Measurements from ENCODE around the gene ZNF611.
"Not testable (repeated sequence)": the region's sequence is repeated elsewhere in the genome, so short reads cannot be mapped to it uniquely, and the experiment has no call there.

ZNF611 gene

GRCh38 chr19:52749780-52750179, 14.9 kb upstream of the ZNF611 start:
- no CpG with 5 or more reads among the region's 4 CpGs for WGBS (ENCODE audit: extremely low coverage, insufficient coverage, insufficient read length)
- no peak overlapping the region for H3K4ac ChIP-seq (ENCODE audit: low read depth, low read length)
- peak in 1 of 2 donors; percentile 64 for DNase-seq
- peak overlapping the region; percentile 62 for H4K8ac ChIP-seq (ENCODE audit: low read depth, low read length)
- H2AFZ ChIP-seq (ENCODE audit: insufficient read depth, low read length, poor library complexity) = no peak overlapping the region
- H3K79me2 ChIP-seq (ENCODE audit: control insufficient read depth, insufficient read depth, low read length, poor library complexity) = no peaks in the 10 kb centered on the region
- peak overlapping the region; percentile 18 for H4K91ac ChIP-seq (ENCODE audit: low read depth, low read length)
- H3K4me2 ChIP-seq (ENCODE audit: low read length) = no peak overlapping the region
- no peaks in the 10 kb centered on the region for H3K36me3 ChIP-seq (ENCODE audit: control insufficient read depth in 1 of 2, insufficient read depth in 2 of 2, low read length in 2 of 2)
- H3K14ac ChIP-seq (ENCODE audit: low read length) = no peak overlapping the region
- H3K4me3 ChIP-seq (ENCODE audit: low read depth, low read length) = no peak overlapping the region
- peaks cover under 1% of the 10 kb centered on the region for H3K9me3 ChIP-seq (ENCODE audit: insufficient read depth, low read depth, low read length)
- no peak overlapping the region for H2AK5ac ChIP-seq (ENCODE audit: low read length)
- no peak overlapping the region for H2BK120ac ChIP-seq (ENCODE audit: insufficient read depth, low read length, poor library complexity)
- H3K18ac ChIP-seq (ENCODE audit: low read length) = no peak overlapping the region
- no peak overlapping the region for H3K23ac ChIP-seq (ENCODE audit: low read length)
- peaks cover 4% of the 10 kb centered on the region for H3K79me1 ChIP-seq (ENCODE audit: low read length)
- peak overlapping the region; percentile 43 for H3K27ac ChIP-seq (ENCODE audit: low read depth, low read length)
- H3K27me3 ChIP-seq (ENCODE audit: insufficient read depth, low read length) = no peaks in the 10 kb centered on the region
- no peak overlapping the region for H3K9ac ChIP-seq (ENCODE audit: low read length)
- no peak overlapping the region for H2BK12ac ChIP-seq (ENCODE audit: low read length)
- H2BK5ac ChIP-seq (ENCODE audit: low read depth, low read length, poor library complexity) = no peak overlapping the region
- H4K12ac ChIP-seq (ENCODE audit: low read depth, low read length) = no peak overlapping the region
- H3K4me1 ChIP-seq (ENCODE audit: control insufficient read depth in 1 of 2, insufficient read depth in 2 of 2, low read length in 2 of 2) = peaks cover 2 to 11% of the 10 kb centered on the region in 2 experiments

- Histone ChIP-seq H4K91ac (ENCODE audit: low read depth, low read length) (no peak overlapping the region), H3K36me3 (ENCODE audit: control insufficient read depth in 1 of 2, insufficient read depth in 2 of 2, low read length in 2 of 2) (no peaks in the 10 kb centered on the region), H2AK5ac (ENCODE audit: low read length) (no peak overlapping the region), H4K8ac (ENCODE audit: low read depth, low read length) (peak overlapping the region; percentile 13), H3K18ac (ENCODE audit: low read length) (no peak overlapping the region), H2BK5ac (ENCODE audit: low read depth, low read length, poor library complexity) (no peak overlapping the region), H3K4ac (ENCODE audit: low read depth, low read length) (no peak overlapping the region), H3K27me3 (ENCODE audit: insufficient read depth, low read length) (no peaks in the 10 kb centered on the region), H3K9ac (ENCODE audit: low read length) (no peak overlapping the region), H3K4me3 (ENCODE audit: low read depth, low read length) (no peak overlapping the region), H3K27ac (ENCODE audit: low read depth, low read length) (no peak overlapping the region), H4K12ac (ENCODE audit: low read depth, low read length) (no peak overlapping the region), H3K4me1 (ENCODE audit: control insufficient read depth in 1 of 2, insufficient read depth in 2 of 2, low read length in 2 of 2) (peaks cover 2 to 11% of the 10 kb centered on the region in 2 experiments), H3K23ac (ENCODE audit: low read length) (no peak overlapping the region), H3K14ac (ENCODE audit: low read length) (no peak overlapping the region), H3K79me2 (ENCODE audit: control insufficient read depth, insufficient read depth, low read length, poor library complexity) (no peaks in the 10 kb centered on the region), H3K79me1 (ENCODE audit: low read length) (peaks cover 7% of the 10 kb centered on the region), H2BK12ac (ENCODE audit: low read length) (peak overlapping the region; percentile 54), H2BK120ac (ENCODE audit: insufficient read depth, low read length, poor library complexity) (no peak overlapping the region), H3K4me2 (ENCODE audit: low read length) (no peak overlapping the region), H3K9me3 (ENCODE audit: insufficient read depth, low read depth, low read length) (no peaks in the 10 kb centered on the region), H2AFZ (ENCODE audit: insufficient read depth, low read length, poor library complexity) (no peak overlapping the region)
- peak in 1 of 2 donors; percentile 69 for DNase-seq
- no CpG with 5 or more reads among the region's 8 CpGs for WGBS (ENCODE audit: extremely low coverage, insufficient coverage, insufficient read length)
These were observed 13.6 kb upstream of the ZNF611 start for GRCh38 chr19:52748336-52748950.

DNA sequence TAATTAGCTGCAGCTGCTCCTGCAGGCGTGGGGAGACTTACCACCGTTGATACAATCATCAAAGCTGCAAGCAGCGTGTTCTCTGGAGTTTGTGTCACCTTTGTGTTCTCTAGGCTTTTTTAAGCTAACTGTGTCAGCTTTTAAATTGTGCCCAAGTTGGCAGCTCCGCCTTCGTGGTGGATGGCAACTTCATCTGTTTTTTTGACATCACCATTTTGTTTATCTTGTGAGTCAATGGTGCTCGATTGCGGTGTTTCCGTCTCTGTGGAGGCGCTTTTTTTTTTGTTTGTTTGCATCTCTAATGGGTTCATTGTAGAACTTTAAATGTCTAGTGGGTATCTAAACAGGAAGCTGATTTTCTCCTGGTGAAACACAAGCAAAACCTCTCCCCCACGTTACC, 11.1 kb upstream of the ZNF611 start:
- H4K8ac ChIP-seq (ENCODE audit: low read depth, low read length); H3K4me3 ChIP-seq (ENCODE audit: low read depth, low read length); H2BK120ac ChIP-seq (ENCODE audit: insufficient read depth, low read length, poor library complexity); H4K12ac ChIP-seq (ENCODE audit: low read depth, low read length); H3K27me3 ChIP-seq (ENCODE audit: insufficient read depth, low read length); DNase-seq; H3K18ac ChIP-seq (ENCODE audit: low read length); H3K9me3 ChIP-seq (ENCODE audit: insufficient read depth, low read depth, low read length); H3K14ac ChIP-seq (ENCODE audit: low read length); H3K4me2 ChIP-seq (ENCODE audit: low read length); H3K23ac ChIP-seq (ENCODE audit: low read length); H2AFZ ChIP-seq (ENCODE audit: insufficient read depth, low read length, poor library complexity); H3K4ac ChIP-seq (ENCODE audit: low read depth, low read length); H3K27ac ChIP-seq (ENCODE audit: low read depth, low read length); H3K36me3 ChIP-seq (ENCODE audit: control insufficient read depth in 1 of 2, insufficient read depth in 2 of 2, low read length in 2 of 2); H3K9ac ChIP-seq (ENCODE audit: low read length); H2AK5ac ChIP-seq (ENCODE audit: low read length); H3K79me2 ChIP-seq (ENCODE audit: control insufficient read depth, insufficient read depth, low read length, poor library complexity); H2BK5ac ChIP-seq (ENCODE audit: low read depth, low read length, poor library complexity); H2BK12ac ChIP-seq (ENCODE audit: low read length): not testable (repeated sequence)
- peak overlapping the region; percentile 33 for H4K91ac ChIP-seq (ENCODE audit: low read depth, low read length)
- WGBS (ENCODE audit: extremely low coverage, insufficient coverage, insufficient read length) = no CpG with 5 or more reads among the region's 10 CpGs
- peaks cover 11 to 30% of the 10 kb centered on the region in 2 experiments for H3K4me1 ChIP-seq (ENCODE audit: control insufficient read depth in 1 of 2, insufficient read depth in 2 of 2, low read length in 2 of 2)
- H3K79me1 ChIP-seq (ENCODE audit: low read length) = peaks cover 17% of the 10 kb centered on the region

- peaks cover 15 to 25% of the 10 kb centered on the region in 2 experiments for H3K4me1 ChIP-seq (ENCODE audit: control insufficient read depth in 1 of 2, insufficient read depth in 2 of 2, low read length in 2 of 2)
- peak overlapping the region; percentile 83 for H2BK120ac ChIP-seq (ENCODE audit: insufficient read depth, low read length, poor library complexity)
- H2BK5ac ChIP-seq (ENCODE audit: low read depth, low read length, poor library complexity) = peak overlapping the region; percentile 53
- no peak overlapping the region for H4K12ac ChIP-seq (ENCODE audit: low read depth, low read length)
- DNase-seq = no peak
- H3K23ac ChIP-seq (ENCODE audit: low read length) = no peak overlapping the region
- H3K14ac ChIP-seq (ENCODE audit: low read length) = peak overlapping the region; percentile 43
- no peaks in the 10 kb centered on the region for H3K79me2 ChIP-seq (ENCODE audit: control insufficient read depth, insufficient read depth, low read length, poor library complexity)
- peaks cover 26% of the 10 kb centered on the region for H3K79me1 ChIP-seq (ENCODE audit: low read length)
- no peak overlapping the region for H3K9ac ChIP-seq (ENCODE audit: low read length)
- no peak overlapping the region for H3K4me2 ChIP-seq (ENCODE audit: low read length)
- H3K18ac ChIP-seq (ENCODE audit: low read length) = peak overlapping the region; percentile 48
- H3K4ac ChIP-seq (ENCODE audit: low read depth, low read length) = no peak overlapping the region
- H3K27ac ChIP-seq (ENCODE audit: low read depth, low read length) = peak overlapping the region; percentile 93
- no CpG with 5 or more reads among the region's 3 CpGs for WGBS (ENCODE audit: extremely low coverage, insufficient coverage, insufficient read length)
- H4K91ac ChIP-seq (ENCODE audit: low read depth, low read length) = peak overlapping the region; percentile 83
- H2BK12ac ChIP-seq (ENCODE audit: low read length) = peak overlapping the region; percentile 76
- H3K36me3 ChIP-seq (ENCODE audit: control insufficient read depth in 1 of 2, insufficient read depth in 2 of 2, low read length in 2 of 2) = no peaks in the 10 kb centered on the region
- H3K9me3 ChIP-seq (ENCODE audit: insufficient read depth, low read depth, low read length) = no peaks in the 10 kb centered on the region
- H4K8ac ChIP-seq (ENCODE audit: low read depth, low read length) = peak overlapping the region; percentile 40
- peak overlapping the region; percentile 44 for H2AK5ac ChIP-seq (ENCODE audit: low read length)
- no peaks in the 10 kb centered on the region for H3K27me3 ChIP-seq (ENCODE audit: insufficient read depth, low read length)
- no peak overlapping the region for H3K4me3 ChIP-seq (ENCODE audit: low read depth, low read length)
- H2AFZ ChIP-seq (ENCODE audit: insufficient read depth, low read length, poor library complexity) = no peak overlapping the region
These were observed 8.2 kb upstream of the ZNF611 start for GRCh38 chr19:52743091-52743490.

Measured in trophoblast cell (in vitro differentiated cells and primary cell).